Astrocyte of the cerebellum (primary cell): ENCODE results near the gene COL23A1.

ENCODE experiments used
- DNase-seq: peaks from one replicate; pipeline ENCODE4 v3.0.0-alpha.2; 2011; ENCODE audit warnings: low read depth
- H3K4me3 ChIP-seq: 2 replicates; pipeline ENCODE4 v1.5.1; 2011; ENCODE audit warnings: mild to moderate bottlenecking, low read depth, low read length, moderate library complexity
- in situ Hi-C: cut with HindIII; loops from 2 replicates; pipeline ENCODE4 v1.10.0; 2017; ENCODE audit warnings: low sequenced_read_pairs
- TF ChIP-seq, protein P1 (sequence below): IDR thresholded peaks from 2 replicates; pipeline ENCODE4 v1.5.1; 2012; ENCODE audit warnings: low read length, low read depth, moderate library complexity, mild to moderate bottlenecking; ENCODE audit errors: missing control alignments

The COL23A1 gene

DNA sequence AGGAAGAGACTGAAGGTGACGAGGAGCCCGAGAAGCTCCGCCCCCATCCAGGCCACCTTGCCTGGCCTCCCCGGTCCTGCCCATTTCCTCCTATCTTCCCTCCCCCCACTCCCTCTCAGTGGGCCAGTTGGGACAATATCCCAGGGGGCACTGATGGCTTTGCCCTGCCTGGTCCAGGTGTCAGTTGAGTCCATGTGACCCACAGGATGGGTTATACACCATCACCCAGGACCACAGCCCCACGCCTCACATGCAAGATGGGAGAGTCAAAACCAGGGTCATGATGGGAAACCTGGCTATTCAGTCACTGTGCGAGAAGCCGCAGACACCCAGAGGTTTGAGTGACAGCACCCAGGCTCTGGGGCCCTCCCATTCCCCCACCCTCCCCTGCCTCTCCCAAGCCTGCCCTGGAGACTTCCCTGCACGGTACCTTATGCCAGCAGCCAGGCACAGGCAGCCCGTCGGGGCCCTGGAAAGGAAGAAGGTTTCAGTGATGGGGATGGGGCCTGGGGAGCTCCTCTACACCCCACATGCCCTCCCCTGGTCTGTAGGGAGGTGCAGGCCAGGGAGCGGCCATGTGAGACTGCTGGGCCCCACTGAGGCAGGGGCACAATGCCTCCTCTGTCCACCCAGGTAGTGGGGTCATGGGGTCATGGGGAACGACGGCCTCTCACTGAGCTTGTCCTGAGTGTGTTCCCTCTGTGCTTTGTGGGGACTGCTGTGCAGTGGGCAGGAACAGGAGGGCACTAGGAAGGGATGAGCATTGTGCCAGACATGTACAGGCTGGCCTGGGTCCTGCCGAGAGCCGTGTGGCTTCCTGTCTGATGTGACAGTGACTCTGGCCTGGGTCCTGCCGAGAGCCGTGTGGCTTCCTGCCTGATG is 351.2 kb downstream of the COL23A1 start:
- in situ Hi-C loops = no loop called here
- TF ChIP-seq, protein P1, sequence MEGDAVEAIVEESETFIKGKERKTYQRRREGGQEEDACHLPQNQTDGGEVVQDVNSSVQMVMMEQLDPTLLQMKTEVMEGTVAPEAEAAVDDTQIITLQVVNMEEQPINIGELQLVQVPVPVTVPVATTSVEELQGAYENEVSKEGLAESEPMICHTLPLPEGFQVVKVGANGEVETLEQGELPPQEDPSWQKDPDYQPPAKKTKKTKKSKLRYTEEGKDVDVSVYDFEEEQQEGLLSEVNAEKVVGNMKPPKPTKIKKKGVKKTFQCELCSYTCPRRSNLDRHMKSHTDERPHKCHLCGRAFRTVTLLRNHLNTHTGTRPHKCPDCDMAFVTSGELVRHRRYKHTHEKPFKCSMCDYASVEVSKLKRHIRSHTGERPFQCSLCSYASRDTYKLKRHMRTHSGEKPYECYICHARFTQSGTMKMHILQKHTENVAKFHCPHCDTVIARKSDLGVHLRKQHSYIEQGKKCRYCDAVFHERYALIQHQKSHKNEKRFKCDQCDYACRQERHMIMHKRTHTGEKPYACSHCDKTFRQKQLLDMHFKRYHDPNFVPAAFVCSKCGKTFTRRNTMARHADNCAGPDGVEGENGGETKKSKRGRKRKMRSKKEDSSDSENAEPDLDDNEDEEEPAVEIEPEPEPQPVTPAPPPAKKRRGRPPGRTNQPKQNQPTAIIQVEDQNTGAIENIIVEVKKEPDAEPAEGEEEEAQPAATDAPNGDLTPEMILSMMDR = no peak
- no peak overlapping the region for H3K4me3 ChIP-seq
- DNase-seq = no peak

DNA sequence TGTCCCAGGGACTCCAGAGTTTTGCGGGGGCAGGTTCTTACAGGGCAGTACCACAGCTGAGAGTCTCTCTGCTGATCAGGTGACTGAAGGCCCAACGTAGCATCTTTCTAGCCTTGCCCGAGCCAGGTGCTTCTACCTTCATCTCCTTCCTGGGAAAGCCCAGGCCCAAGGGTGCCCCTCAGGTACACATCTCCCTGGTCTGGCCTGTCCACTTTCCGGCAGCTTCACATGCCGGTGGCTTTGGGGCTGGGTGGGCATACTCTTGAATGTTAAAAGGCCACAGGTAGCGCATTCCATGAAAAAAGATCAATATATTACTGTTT is 351.9 kb downstream of the COL23A1 start:
- no peak for DNase-seq
- TF ChIP-seq, protein P1 = no peak
- in situ Hi-C loops = no loop called here
- H3K4me3 ChIP-seq = no peak overlapping the region

- TF ChIP-seq, protein P1 = no peak
- in situ Hi-C loops = no loop called here
- DNase-seq = no peak
Observed at GRCh38 chr5:178237431-178238312, 352.5 kb downstream of the COL23A1 start.

GRCh38 chr5:178236679-178237078 is 353.5 kb downstream of the COL23A1 start:
- in situ Hi-C loops = no loop called here
- no peak for DNase-seq
- no peak overlapping the region for H3K4me3 ChIP-seq
- TF ChIP-seq, protein P1 = no peak

More at GRCh38 chr5:178237431-178238312, 352.5 kb downstream of the COL23A1 start:
- no peak overlapping the region for H3K4me3 ChIP-seq

DNA sequence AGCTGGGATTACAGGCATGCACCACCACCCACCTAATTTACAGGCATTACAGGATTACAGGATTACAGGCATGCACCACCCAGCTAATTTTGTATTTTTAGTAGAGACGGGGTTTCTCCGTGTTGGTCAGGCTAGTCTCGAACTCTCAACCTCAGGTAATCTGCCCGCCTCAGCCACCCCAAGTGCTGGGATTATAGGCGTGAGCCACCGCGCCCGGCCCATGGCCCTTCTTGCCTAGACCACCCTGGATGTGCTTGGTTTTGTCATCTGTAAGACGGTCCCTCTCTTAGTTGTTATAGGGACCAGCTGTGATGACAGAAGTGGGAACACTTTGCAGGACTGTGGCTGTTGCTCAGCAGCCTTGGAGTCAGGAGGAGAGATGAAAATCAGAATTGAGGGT is 354.1 kb downstream of the COL23A1 start:
- TF ChIP-seq, protein P1 = no peak
- H3K4me3 ChIP-seq = no peak overlapping the region
- in situ Hi-C loops = no loop called here
- DNase-seq = no peak

DNA sequence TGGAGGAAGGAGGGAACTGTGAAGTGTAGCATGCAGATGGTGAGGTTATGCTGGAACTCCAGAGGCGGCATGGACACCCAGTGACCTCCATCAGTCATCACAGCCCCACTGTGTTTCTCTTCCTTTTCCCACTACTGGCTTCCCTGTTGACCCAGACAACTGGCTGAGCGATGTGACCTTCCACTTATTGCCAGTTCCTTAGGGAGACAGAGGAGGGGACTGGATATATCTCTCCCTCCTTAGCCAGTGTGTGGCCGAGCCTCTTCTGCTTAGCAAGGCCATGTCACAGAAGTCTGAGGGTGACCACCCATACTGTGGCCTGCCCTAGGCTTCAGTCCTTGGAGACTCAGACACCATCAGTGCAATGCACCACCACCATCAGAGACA is 354.6 kb downstream of the COL23A1 start:
- DNase-seq = no peak
- H3K4me3 ChIP-seq = no peak overlapping the region
- in situ Hi-C loops = no loop called here
- TF ChIP-seq, protein P1 = no peak
